HG02870 (cell line): ENCODE data around the gene LOXHD1.
A peak's percentile ranks its signal among the peaks of the same experiment; 100 is the strongest.

Experiments
- ATAC-seq: cut with Tn5 transposase; IDR thresholded peaks from one replicate; pipeline ENCODE4 v1.9.1; 2021; ENCODE audit warnings: mild to moderate bottlenecking, moderate library complexity; ENCODE audit not compliant: unreplicated experiment

The LOXHD1 gene

GRCh38 chr18:46575851-46576250 is 81.2 kb downstream of the LOXHD1 start:
- no peak for ATAC-seq

GRCh38 chr18:46574743-46575115 is 82.3 kb downstream of the LOXHD1 start:
- no peak for ATAC-seq

DNA sequence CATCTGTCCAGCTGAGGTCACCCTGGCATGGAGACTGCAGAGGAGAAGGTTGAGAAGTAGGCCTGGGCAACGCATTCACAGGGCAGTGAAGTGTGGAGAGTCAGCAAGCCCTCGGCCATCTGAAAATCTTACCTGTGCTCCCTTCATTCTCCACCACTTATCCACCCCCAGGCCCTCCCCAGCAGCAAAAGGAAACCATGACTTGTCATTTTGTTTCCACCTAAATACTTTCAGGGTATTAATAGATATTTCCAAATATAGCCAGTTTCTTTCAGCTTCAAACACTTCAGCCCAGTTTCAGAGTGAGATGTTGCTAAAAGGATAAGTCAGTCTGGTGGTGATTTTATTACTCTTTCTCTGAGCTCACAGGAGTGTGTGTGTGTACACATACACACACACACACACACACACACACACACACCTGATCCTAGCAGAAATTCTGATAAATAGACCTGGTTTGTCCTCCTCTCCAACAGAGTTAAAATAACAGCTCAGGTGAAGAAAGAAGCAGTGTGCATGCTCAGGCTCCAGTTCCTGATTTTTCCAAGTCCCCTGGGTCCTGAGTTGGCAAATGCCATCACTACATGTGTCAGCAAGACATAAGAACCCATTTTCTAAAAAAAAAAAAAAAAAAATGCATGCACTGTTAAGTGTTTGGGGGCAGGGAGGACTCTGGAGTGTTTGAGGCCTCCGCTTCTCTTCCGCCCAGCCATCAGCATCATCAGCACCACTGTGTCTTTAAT is 82.8 kb downstream of the LOXHD1 start:
- peak; percentile 75 for ATAC-seq

- no peak for ATAC-seq
Measured at GRCh38 chr18:46573156-46573555, 83.9 kb downstream of the LOXHD1 start.

DNA sequence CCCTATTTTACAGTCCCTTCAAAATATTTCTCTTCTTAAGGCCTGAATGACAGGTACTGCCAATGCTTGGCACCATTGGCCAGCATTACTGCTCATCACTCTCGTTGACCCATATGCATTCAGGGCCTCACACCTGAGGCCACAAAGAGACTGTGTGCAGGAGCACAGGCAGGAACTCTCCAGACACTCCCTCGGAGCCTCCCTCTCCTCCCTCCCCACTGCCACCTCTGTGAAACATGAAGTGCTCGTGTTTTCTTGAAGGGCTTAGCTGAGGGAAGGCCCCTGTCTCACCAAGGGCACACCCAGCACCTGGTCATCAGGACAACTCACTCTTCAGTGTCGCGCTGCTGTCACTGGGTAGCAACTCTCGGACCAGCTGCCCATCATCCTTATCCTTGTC is 85.3 kb downstream of the LOXHD1 start:
- no peak for ATAC-seq

GRCh38 chr18:46570666-46571065 is 86.4 kb downstream of the LOXHD1 start:
- no peak for ATAC-seq

GRCh38 chr18:46570134-46570533 is 86.9 kb downstream of the LOXHD1 start:
- no peak for ATAC-seq

DNA sequence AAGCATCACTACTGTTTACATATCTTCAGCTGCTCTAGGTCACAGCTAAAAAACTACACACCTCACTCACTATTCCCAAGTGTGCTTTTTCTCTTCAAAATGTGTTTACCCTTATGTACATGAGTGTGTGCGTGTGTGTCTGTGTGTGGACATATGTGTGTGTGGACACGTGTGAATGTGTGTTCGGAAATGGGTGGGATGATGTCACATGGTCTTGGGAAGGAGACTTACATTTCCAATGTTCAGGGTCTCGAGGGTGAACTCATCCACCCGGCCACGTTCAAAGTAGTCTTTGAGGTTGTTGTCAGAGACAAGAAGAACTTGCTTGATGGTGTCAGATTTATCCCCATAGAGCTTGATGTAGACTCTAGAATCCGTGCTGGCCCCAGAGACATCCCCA is 87.8 kb downstream of the LOXHD1 start:
- ATAC-seq, result no peak

DNA sequence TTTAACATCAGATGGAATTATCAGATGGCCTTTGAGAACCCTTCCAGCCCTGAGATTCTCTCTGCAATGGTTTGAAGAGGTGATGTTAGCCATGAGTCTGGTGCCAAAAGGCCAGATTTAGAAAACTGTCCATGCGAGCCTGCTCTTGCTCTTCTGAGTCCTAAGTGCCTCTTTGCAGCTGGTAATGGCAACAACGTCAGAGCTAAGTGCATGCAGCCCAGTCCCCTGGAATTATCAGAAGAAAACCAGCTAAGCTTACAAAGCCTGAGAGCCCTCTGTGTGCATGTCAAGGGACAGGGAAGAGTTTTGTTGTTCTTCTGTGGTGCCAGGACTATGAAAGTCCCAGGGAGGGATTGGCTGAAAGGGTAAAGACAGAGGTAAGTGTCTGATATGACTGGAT is 89.8 kb downstream of the LOXHD1 start:
- no peak for ATAC-seq

GRCh38 chr18:46566111-46566510 is 90.9 kb downstream of the LOXHD1 start:
- no peak for ATAC-seq

- no peak for ATAC-seq
Measured at GRCh38 chr18:46565256-46565655, 91.8 kb downstream of the LOXHD1 start.

DNA sequence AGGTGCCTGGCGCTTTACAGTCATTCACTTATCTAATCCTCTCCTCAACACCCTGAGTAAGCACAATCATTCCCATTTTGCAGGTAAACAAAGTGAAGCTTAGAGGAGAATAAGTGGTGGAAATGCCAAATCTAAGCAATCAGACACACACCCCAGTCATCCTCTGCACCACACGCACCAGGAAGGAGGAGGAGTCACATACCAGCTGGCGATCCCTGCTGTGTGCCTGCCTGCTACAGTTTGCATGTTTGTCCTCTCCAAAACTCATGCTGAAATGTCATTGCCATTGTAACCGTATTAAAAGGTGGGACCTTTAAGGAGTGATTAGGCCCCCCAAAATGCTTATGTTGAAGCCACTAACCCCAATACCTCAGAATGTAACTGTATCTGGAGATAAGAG is 93.7 kb downstream of the LOXHD1 start:
- no peak for ATAC-seq

DNA sequence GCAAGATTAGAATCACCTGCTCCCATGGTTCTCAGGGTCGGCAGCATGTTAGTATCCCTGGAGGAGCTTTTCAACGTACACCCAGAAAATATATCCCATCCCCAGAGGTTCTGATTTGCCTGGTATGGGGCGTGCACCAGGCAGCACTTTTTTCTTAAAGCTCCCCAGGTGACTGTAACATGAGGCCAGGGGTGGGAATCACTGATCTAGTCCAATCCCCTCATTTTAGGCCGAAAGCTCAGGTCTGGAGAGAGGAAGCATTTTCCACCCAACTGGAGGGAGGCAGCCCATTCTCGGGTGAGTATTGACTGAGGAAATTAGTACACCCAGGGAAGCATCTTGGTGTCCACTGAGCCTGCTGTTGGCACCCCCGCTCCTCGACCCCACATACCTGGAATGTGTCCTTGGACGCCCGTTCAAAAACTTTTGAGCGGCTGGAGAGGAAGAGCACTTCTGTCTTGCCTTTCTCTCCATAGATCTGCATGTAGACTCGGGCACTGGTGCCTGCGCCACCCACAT is 94.3 kb downstream of the LOXHD1 start:
- ATAC-seq, result no peak

GRCh38 chr18:46560671-46561045 is 96.4 kb downstream of the LOXHD1 start:
- ATAC-seq, result no peak

DNA sequence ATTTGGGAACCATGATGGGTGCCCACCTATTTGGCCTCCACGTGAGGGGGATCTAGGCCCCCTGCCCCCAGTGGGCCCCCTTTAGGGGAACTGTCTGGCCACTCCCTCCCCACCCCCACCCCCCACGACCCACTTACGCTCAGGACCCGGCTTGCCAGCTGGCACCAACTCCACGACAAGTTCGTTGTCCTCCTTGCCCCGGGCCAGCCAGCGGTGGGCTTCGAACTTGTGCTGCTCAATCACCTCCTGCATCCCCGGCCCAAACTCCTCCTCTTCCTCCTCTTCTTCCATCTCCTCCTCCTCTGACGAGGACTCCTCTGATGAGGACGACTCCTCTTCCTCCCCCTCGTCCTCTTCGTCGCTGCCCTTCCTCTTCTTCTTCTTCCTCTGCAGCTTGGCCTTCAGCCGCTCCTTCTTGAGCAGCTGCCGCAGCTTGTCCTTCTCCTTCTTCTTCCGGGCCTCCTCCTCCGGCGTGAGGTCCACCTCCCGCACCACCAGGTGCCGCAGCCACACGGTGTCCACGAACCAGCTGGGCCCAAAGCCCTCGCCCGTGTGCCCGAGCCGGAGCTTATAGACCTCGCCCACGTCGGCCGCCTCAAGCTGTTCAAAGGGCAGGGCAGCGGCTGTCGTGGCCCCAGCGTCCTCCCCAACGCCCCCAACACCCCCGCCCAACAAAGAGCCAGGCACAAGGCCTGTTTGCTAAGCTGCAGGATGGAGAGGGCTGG is 96.9 kb downstream of the LOXHD1 start:
- no peak for ATAC-seq

- no peak for ATAC-seq
Measured at GRCh38 chr18:46559296-46559695, 97.7 kb downstream of the LOXHD1 start.

DNA sequence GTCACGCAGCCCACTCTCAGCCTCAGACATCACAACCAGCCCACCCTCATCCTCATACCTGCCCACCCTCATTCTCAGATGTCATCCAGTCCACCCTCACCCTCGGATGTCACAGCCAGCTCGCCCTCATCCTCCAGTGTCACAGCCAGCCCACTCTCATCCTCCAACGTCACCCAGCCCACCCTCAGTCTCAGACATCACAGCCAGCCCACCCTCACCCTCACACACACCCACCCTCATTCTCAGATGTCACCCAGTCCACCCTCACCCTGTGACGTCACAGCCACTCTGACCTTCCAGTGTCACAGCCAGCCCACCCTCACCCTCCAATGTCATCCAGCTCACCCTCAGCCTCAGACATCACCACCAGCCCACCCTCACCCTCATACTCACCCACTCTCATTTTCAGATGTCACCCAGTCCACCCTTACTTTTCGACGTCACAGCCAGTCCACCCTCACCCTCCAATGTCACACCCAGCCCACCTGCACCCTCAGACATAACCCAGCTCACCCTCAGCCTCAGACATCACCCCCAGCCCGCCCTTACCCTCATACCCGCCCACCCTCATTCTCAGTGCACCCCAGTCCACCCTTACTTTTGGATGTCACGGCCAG is 100.3 kb downstream of the LOXHD1 start:
- ATAC-seq, result no peak

GRCh38 chr18:46555724-46556123 is 101.3 kb downstream of the LOXHD1 start:
- ATAC-seq, result no peak

- ATAC-seq, result no peak
Measured at GRCh38 chr18:46555213-46555612, 101.8 kb downstream of the LOXHD1 start.

DNA sequence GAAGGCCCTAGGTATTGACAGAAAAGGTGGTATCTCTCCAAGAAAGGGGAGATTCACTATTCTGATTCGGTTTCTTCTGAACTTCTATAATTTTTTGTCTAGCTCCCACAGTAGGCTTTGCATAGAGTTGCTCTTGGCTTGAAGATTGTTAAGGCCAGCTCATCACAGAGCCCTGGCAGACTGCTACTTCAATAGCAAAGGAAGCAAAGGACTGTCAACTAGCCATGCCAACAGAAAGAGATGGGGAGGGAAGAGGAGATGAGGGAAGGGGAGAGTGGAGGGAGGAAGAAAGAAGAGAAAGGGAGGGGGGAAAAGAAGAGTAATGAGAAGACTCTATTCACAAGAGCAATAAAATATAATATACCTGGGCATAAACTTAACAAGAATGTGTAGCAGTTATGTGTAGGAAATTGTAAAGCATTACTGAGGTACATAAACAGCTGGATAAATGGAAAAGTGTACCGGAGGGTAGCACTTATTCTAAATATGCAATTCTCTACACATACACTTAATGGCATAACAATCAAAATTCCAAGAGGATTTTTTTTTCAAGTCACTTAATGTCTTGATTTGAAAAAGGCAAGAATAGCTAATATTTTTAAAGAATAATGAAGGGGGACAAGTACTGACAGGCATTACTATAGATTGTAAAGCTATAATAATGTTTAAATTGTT is 102.5 kb downstream of the LOXHD1 start:
- no peak for ATAC-seq

DNA sequence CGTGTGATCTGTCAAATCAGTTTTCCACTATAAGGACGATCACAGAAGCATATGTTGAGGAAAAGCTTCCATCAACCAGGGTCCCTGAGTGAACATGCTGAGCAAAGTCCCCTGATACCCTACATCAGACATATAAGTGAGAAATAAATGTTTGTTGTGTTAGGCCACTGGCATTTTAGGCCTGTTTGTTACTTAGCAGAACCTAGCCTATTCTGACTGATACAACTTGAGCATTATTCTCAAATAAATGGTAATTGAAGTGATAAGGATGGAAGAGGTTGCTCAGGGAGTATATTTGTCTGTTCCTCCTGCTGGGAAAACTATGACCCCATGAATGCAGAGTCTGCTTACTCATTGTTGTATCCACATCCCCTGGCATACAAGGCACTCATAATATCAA is 106.4 kb downstream of the LOXHD1 start:
- ATAC-seq, result no peak
